Gastrocnemius medialis (tissue), 4 donors: Measurements from ENCODE around the gene CDK4.
A peak's percentile ranks its signal among the peaks of the same experiment; 100 is the strongest.

Source experiments
- CTCF ChIP-seq, 5 experiments: fragments of 450-650 bp in 3 of 5; fragments of 200-600 bp in 2 of 5; sonication (generic) in 2 of 5; IDR thresholded peaks in 4 of 5; conservative IDR thresholded peaks in 1 of 5; 1 replicate in 4 of 5; 2 replicates in 1 of 5; pipeline ENCODE4 v1.5.1; 2016 to 2019; ENCODE audit warnings: antibody characterized with exemption in 5 of 5, mild to moderate bottlenecking in 3 of 5, moderate library complexity in 3 of 5
- POLR2A ChIP-seq, 2 donors: fragments of 450-650 bp; IDR thresholded peaks; one replicate each; pipeline ENCODE4 v1.6.1; 2017; ENCODE audit warnings: antibody characterized with exemption in 2 of 2, mild to moderate bottlenecking in 2 of 2, moderate library complexity in 2 of 2

- TF ChIP-seq POLR2A (IDR thresholded peaks at IDR 0.05) (no peak), CTCF (IDR thresholded peaks at IDR 0.05 in 4 of 5, conservative IDR thresholded peaks at IDR 0.05 in 1 of 5) (peak in 4 of 5 experiments; percentile 30 to 50 (median 36))
Observed at GRCh38 chr12:57726884-57727757, 25.0 kb downstream of the CDK4 start.
